A549 (cell line): ENCODE results near the gene TP53TG3. TPM values are rescaled to one million over a fixed set of nuclear protein-coding genes. Genes with fewer than 3 reads are reported as not detected.
"Not testable (repeated sequence)": the region's sequence is repeated elsewhere in the genome, so short reads cannot be mapped to it uniquely, and the experiment has no call there.

Experiments
- ATAC-seq, 2 experiments: fragments of 200-7000 bp in 1 of 2; fragments of >200 bp in 1 of 2; cut with Nextera tagmentation in 1 of 2; cut with Tn5 transposase in 1 of 2; 3 replicates each; pipeline versions ENCODE4 v1.8.0 to v1.9.1; 2018 to 2020; ENCODE audit warnings: mild to moderate bottlenecking in 1 of 2, moderate library complexity in 1 of 2
- CTCF ChIA-PET: fragments of 300-600 bp; sonication (Branson Sonifier 250); formaldehyde crosslinking; extraction: SDS; loops from one replicate; lab custom pipeline; 2021; ENCODE audit warnings: antibody characterized with exemption, inconsistent platforms; lab: Yijun Ruan, JAX
- POLR2A ChIA-PET: fragments of 350-600 bp; formaldehyde crosslinking; extraction: SDS; loops from one replicate; lab custom pipeline; 2021; ENCODE audit warnings: antibody characterized with exemption, inconsistent platforms; lab: Yijun Ruan, JAX
- DNase-seq, 2 experiments: peaks; one replicate each; pipeline versions ENCODE4 v3.0.0 to v3.0.0-alpha.2; 2011 to 2016; ENCODE audit warnings: low read depth in 1 of 2, low spot score in 1 of 2
- FAIRE-seq: peaks from 2 replicates; lab custom pipeline; 2011; peaks lifted over from hg19 to GRCh38; lab: Jason Lieb, UNC
- H3K27ac ChIP-seq, 2 experiments: fragments of >200 bp; sonication (Bioruptor Twin); formaldehyde crosslinking; 3 replicates each; pipeline ENCODE4 v1.5.1; 2016 to 2017
- H3K4me1 ChIP-seq: fragments of >200 bp; sonication (Bioruptor Twin); formaldehyde crosslinking; 3 replicates; pipeline ENCODE4 v1.6.1; 2016
- H3K4me2 ChIP-seq: fragments of >200 bp; sonication (Bioruptor Twin); formaldehyde crosslinking; 3 replicates; pipeline ENCODE4 v1.6.1; 2016
- H3K4me3 ChIP-seq: fragments of >200 bp; sonication (Bioruptor Twin); formaldehyde crosslinking; 3 replicates; pipeline ENCODE4 v1.5.1; 2016
- H3K9me3 ChIP-seq: fragments of >200 bp; sonication (Bioruptor Twin); formaldehyde crosslinking; 3 replicates; pipeline ENCODE4 v1.6.1; 2016
- WGBS: methylation state at CpG from one replicate; pipeline ENCODE4 v1.1.6; 2017; ENCODE audit errors: missing lambda C conversion rate; 5-methylcytosine and 5-hydroxymethylcytosine counted together
- polyA minus RNA-seq: library from RNA; depleted of rRNA, polyadenylated mRNA; stranded (reverse); fragments of >200 nt; gene quantifications from 2 replicates; pipeline ENCODE4 v1.2.3, GENCODE V29; 2011; rRNA and poly(A)+ RNA removed
- polyA plus RNA-seq, 4 experiments: library from polyadenylated mRNA; depleted of rRNA in 3 of 4; stranded (reverse); fragments of >200 nt; fragmentation: RNase III in 1 of 4; extraction: RNeasy Plus Mini Kit Qiagen cat#74134 plus additional on column Dnase treatment in 1 of 4; gene quantifications; 2 replicates in 3 of 4; 3 replicates in 1 of 4; pipeline ENCODE4 v1.2.3, GENCODE V29; 2011 to 2017

Gene TP53TG3
- polyA plus RNA-seq (2011; rRNA removed) (0.58 and 0.96 TPM in 2 replicates), polyA plus RNA-seq (2017; fragmentation: RNase III; extraction: RNeasy Plus Mini Kit Qiagen cat#74134 plus additional on column Dnase treatment) (0.87 to 1.0 TPM (median 0.96 TPM) in 3 replicates), polyA minus RNA-seq (1.0 and 2.6 TPM in 2 replicates)
- polyA plus RNA-seq (2012; cell fraction: cytosol; rRNA removed) = 0.69 and 1.2 TPM in 2 replicates
- polyA plus RNA-seq (2012; cell fraction: nucleus; rRNA removed) = 1.4 and 2.1 TPM in 2 replicates

- H3K4me3 ChIP-seq, ATAC-seq, H3K27ac ChIP-seq, H3K4me2 ChIP-seq, H3K4me1 ChIP-seq, H3K9me3 ChIP-seq, DNase-seq, POLR2A ChIA-PET, CTCF ChIA-PET, FAIRE-seq: not testable (repeated sequence)
- WGBS = no CpG with 5 or more reads among the region's 25 CpGs
These were observed at the start of gene TP53TG3 for GRCh38 chr16:32676065-32676464. TSS of gene TP53TG3 (minus strand) at chr16:32676165. CDS start at chr16:32676097, 68 bp downstream.

GRCh38 chr16:32650876-32651275, 25.1 kb downstream of the TP53TG3 start:
- H3K9me3 ChIP-seq, H3K27ac ChIP-seq, CTCF ChIA-PET, H3K4me1 ChIP-seq, H3K4me3 ChIP-seq, FAIRE-seq, DNase-seq, ATAC-seq, POLR2A ChIA-PET, H3K4me2 ChIP-seq: not testable (repeated sequence)
- 91% methylated on average over 15 of the region's 49 CpGs for WGBS

- H3K4me3 ChIP-seq, H3K27ac ChIP-seq, CTCF ChIA-PET, ATAC-seq, FAIRE-seq, H3K9me3 ChIP-seq, H3K4me1 ChIP-seq, H3K4me2 ChIP-seq, DNase-seq, POLR2A ChIA-PET: not testable (repeated sequence)
- WGBS = 0% methylated on average over 1 of the region's 1 CpG
These were observed 28.4 kb downstream of the TP53TG3 start for GRCh38 chr16:32647562-32647961.

GRCh38 chr16:32646780-32647179, 29.2 kb downstream of the TP53TG3 start:
- H3K9me3 ChIP-seq, POLR2A ChIA-PET, H3K4me2 ChIP-seq, H3K27ac ChIP-seq, H3K4me3 ChIP-seq, ATAC-seq, H3K4me1 ChIP-seq, CTCF ChIA-PET, FAIRE-seq, DNase-seq: not testable (repeated sequence)
- WGBS = 0% methylated on average over 2 of the region's 2 CpGs

GRCh38 chr16:32646177-32646576, 29.8 kb downstream of the TP53TG3 start:
- H3K4me2 ChIP-seq, CTCF ChIA-PET, FAIRE-seq, H3K4me3 ChIP-seq, H3K4me1 ChIP-seq, DNase-seq, H3K27ac ChIP-seq, POLR2A ChIA-PET, H3K9me3 ChIP-seq, ATAC-seq: not testable (repeated sequence)
- 0% methylated on average over 2 of the region's 2 CpGs for WGBS

GRCh38 chr16:32645278-32645908, 30.6 kb downstream of the TP53TG3 start:
- WGBS = 2% methylated on average over 6 of the region's 6 CpGs
- POLR2A ChIA-PET, H3K27ac ChIP-seq, H3K4me2 ChIP-seq, H3K4me1 ChIP-seq, H3K4me3 ChIP-seq, DNase-seq, ATAC-seq, CTCF ChIA-PET, FAIRE-seq, H3K9me3 ChIP-seq: not testable (repeated sequence)

GRCh38 chr16:32644715-32645114, 31.2 kb downstream of the TP53TG3 start:
- H3K27ac ChIP-seq, H3K4me3 ChIP-seq, CTCF ChIA-PET, H3K4me1 ChIP-seq, FAIRE-seq, ATAC-seq, H3K9me3 ChIP-seq, DNase-seq, H3K4me2 ChIP-seq, POLR2A ChIA-PET: not testable (repeated sequence)
- WGBS = 0% methylated on average over 1 of the region's 1 CpG

GRCh38 chr16:32637614-32638013, 38.4 kb downstream of the TP53TG3 start:
- H3K4me3 ChIP-seq, FAIRE-seq, ATAC-seq, H3K27ac ChIP-seq, CTCF ChIA-PET, DNase-seq, POLR2A ChIA-PET, H3K4me1 ChIP-seq, H3K4me2 ChIP-seq, H3K9me3 ChIP-seq: not testable (repeated sequence)
- no CpG with 5 or more reads among the region's 20 CpGs for WGBS

GRCh38 chr16:32632096-32632495, 43.9 kb downstream of the TP53TG3 start:
- H3K27ac ChIP-seq, DNase-seq, POLR2A ChIA-PET, H3K4me1 ChIP-seq, H3K9me3 ChIP-seq, FAIRE-seq, H3K4me2 ChIP-seq, H3K4me3 ChIP-seq, ATAC-seq, CTCF ChIA-PET: not testable (repeated sequence)
- 0% methylated on average over 4 of the region's 8 CpGs for WGBS
